ENCODE measurements around the gene FARP1. TPM values are rescaled to one million over a fixed set of nuclear protein-coding genes. Genes with fewer than 3 reads are reported as not detected.

FARP1 gene
- total RNA-seq, 2 experiments from 2014 or later, result 0.55 to 1.9 TPM

DNA sequence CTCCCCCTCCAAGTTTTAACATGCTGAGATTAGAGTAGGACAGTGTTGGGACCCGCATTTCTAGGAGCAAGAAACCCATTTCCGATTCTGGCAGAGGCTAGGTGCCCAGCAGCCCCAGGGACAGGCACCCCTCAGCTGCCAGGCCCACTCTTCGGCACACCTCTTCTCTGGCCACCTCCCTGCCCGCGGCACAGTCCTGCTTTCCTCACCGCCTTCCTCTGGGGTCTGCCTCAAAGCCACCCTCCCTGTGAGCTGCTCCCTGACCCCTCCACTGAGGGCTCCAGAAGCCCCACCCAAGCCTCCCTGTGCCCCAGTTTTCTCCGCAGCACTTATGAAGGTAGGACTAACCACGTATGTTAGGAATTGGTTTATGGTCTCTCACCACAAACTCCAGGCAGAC, 354.1 kb downstream of the FARP1 start:
- Mint-ChIP-seq H3K9me3 (no peaks in the 10 kb centered on the region), H3K27me3 (no peaks in the 10 kb centered on the region), H3K36me3 (peaks cover 20% of the 10 kb centered on the region), H3K27ac (no peak overlapping the region), H3K4me3 (no peak overlapping the region), H3K4me1 (peaks cover 14% of the 10 kb centered on the region)
- POLR2A ChIA-PET, result no interaction called here
- DNase-seq (no peak), ATAC-seq (ENCODE audit: low read depth) (no peak)

DNA sequence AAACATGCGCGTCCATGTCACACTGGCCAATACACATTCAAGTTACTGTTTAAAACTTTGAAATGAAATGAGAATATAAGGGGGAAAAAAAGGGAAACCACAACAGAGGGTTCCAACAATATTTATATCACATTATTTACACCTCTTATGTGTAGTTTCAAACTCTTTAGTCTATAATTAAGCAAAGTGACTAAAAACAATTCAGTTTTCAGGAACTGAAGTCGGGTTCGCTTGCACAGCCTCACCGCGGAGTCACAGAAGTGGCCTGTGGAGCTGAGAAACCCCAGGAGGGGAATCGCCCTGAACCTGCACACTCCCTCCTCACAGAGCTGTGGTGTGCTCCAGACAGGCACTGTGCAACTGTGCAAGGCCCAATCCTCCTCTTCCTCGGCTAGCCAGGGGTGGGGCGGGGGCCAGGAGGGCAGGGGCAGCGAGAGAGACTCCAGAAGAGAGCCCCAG, 358.1 kb downstream of the FARP1 start:
- peaks cover 36% of the 10 kb centered on the region for H3K36me3 Mint-ChIP-seq
- H3K27me3 Mint-ChIP-seq, result no peaks in the 10 kb centered on the region
- H3K27ac Mint-ChIP-seq, result no peak overlapping the region
- DNase-seq, result no peak
- H3K9me3 Mint-ChIP-seq, result no peaks in the 10 kb centered on the region
- no peak overlapping the region for H3K4me3 Mint-ChIP-seq
- POLR2A ChIA-PET, result no interaction called here
- H3K4me1 Mint-ChIP-seq, result peaks cover 40% of the 10 kb centered on the region
- ATAC-seq (ENCODE audit: low read depth), result no peak

GRCh38 chr13:98503175-98504028, 360.5 kb downstream of the FARP1 start:
- peaks cover 41% of the 10 kb centered on the region for H3K4me1 Mint-ChIP-seq
- H3K4me3 Mint-ChIP-seq, result no peak overlapping the region
- H3K27ac Mint-ChIP-seq, result no peak overlapping the region
- DNase-seq, result no peak
- no peak for ATAC-seq (ENCODE audit: low read depth)
- no peaks in the 10 kb centered on the region for H3K9me3 Mint-ChIP-seq
- no peaks in the 10 kb centered on the region for H3K27me3 Mint-ChIP-seq
- POLR2A ChIA-PET, result interaction anchor here (1.2 to 2.1 kb wide), 4 partner anchors 27 to 72 kb away, joined by 3 to 8 read pairs (median 5); no protein-coding TSS in a partner anchor
- H3K36me3 Mint-ChIP-seq, result peaks cover 31% of the 10 kb centered on the region

DNA sequence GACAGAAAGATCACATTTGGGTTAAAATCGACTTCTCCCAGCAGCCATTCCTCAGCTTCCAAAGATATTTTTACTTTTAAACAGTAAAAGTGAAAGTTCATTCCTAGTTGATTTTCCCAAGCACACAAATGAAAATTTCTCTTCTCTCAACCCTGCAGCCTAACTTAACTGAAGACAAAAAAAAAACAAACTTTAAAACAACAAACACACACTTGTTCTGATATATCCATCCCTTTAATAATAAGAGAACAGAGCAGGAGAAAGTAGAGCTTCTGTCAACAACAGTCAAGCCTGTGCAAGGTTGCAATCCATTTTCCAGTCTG, 361.1 kb downstream of the FARP1 start:
- no peak overlapping the region for H3K27ac Mint-ChIP-seq
- H3K36me3 Mint-ChIP-seq, result peaks cover 31% of the 10 kb centered on the region
- H3K27me3 Mint-ChIP-seq, result no peaks in the 10 kb centered on the region
- ATAC-seq (ENCODE audit: low read depth) (no peak), DNase-seq (no peak)
- POLR2A ChIA-PET, result interaction anchor here (0.6 to 2.1 kb wide), 5 partner anchors 16 to 72 kb away, joined by 3 to 8 read pairs (median 4); no protein-coding TSS in a partner anchor
- no peaks in the 10 kb centered on the region for H3K9me3 Mint-ChIP-seq
- H3K4me1 Mint-ChIP-seq, result peaks cover 43% of the 10 kb centered on the region
- no peak overlapping the region for H3K4me3 Mint-ChIP-seq

GRCh38 chr13:98504371-98504963, 361.6 kb downstream of the FARP1 start:
- H3K27ac Mint-ChIP-seq, result no peak overlapping the region
- ATAC-seq (ENCODE audit: low read depth), result peak; percentile 96
- peak overlapping the region; percentile 7 for H3K4me3 Mint-ChIP-seq
- H3K27me3 Mint-ChIP-seq, result no peaks in the 10 kb centered on the region
- peaks cover 48% of the 10 kb centered on the region for H3K4me1 Mint-ChIP-seq
- H3K36me3 Mint-ChIP-seq, result peaks cover 31% of the 10 kb centered on the region
- POLR2A ChIA-PET, result interaction anchor here (0.6 to 2.1 kb wide), 6 partner anchors 17 to 73 kb away, joined by 3 to 8 read pairs (median 4); no protein-coding TSS in a partner anchor
- DNase-seq, result peak; percentile 57
- no peaks in the 10 kb centered on the region for H3K9me3 Mint-ChIP-seq

Small RNA genes within 50 kb of the gene (microRNA-seq; reads per million reads assigned to microRNA genes)
- not detected for gene MIR3170

Other genes starting within 250 kb of the FARP1 start
- gene IPO5, start 189.4 kb upstream of the FARP1 start, total RNA-seq, result 10 to 100 TPM; 76.3 to 85.5 TPM
- gene RNF113B, start 34.2 kb downstream of the FARP1 start, total RNA-seq, result not detected